Lower lobe of right lung (tissue), 2 donors: Measurements from ENCODE around the gene ZDHHC4. TPM values are rescaled to one million over a fixed set of nuclear protein-coding genes. Genes with fewer than 3 reads are reported as not detected.
"Not testable (repeated sequence)": the region's sequence is repeated elsewhere in the genome, so short reads cannot be mapped to it uniquely, and the experiment has no call there.

Source experiments
- ATAC-seq, 2 donors: fragments of 200-7000 bp; cut with Tn5 transposase; one replicate each; pipeline ENCODE4 v1.9.1; 2020 to 2022; ENCODE audit warnings: mild to moderate bottlenecking in 2 of 2, moderate library complexity in 2 of 2
- DNase-seq: peaks from one replicate; pipeline ENCODE4 v3.0.0-alpha.2; 2020
- H3K27ac ChIP-seq: fragments of 200-600 bp; one replicate; pipeline ENCODE4 v1.8.0; 2022
- H3K27me3 ChIP-seq: fragments of 200-600 bp; one replicate; pipeline ENCODE4 v1.8.0; 2022; ENCODE audit warnings: low read depth
- H3K36me3 ChIP-seq: fragments of 200-600 bp; one replicate; pipeline ENCODE4 v1.8.0; 2022; ENCODE audit warnings: mild to moderate bottlenecking
- H3K4me1 ChIP-seq: fragments of 200-600 bp; one replicate; pipeline ENCODE4 v1.8.0; 2022
- H3K4me3 ChIP-seq: fragments of 200-600 bp; one replicate; pipeline ENCODE4 v1.8.0; 2022; ENCODE audit warnings: mild to moderate bottlenecking
- H3K9me3 ChIP-seq: fragments of 200-600 bp; one replicate; pipeline ENCODE4 v1.8.0; 2022
- intact Hi-C: fragments of 100-400 bp; cut with DNase I; formaldehyde crosslinking; loops from one replicate; pipeline ENCODE4 v1.11.0; 2022
- total RNA-seq: library from RNA; stranded (reverse); fragmentation: NEBNext Ultra II Directional; extraction: Animal tissue kit (Norgen Biotek cat#: 25700); gene quantifications from one replicate; pipeline ENCODE4 v1.2.1, GENCODE V29; 2021
- TF ChIP-seq, protein P1 (sequence below): fragments of 200-600 bp; IDR thresholded peaks from one replicate; pipeline ENCODE4 v1.8.0; 2022; ENCODE audit warnings: antibody characterized with exemption, mild to moderate bottlenecking
- donor health status: DM: no; HTN: yes; CAD: no; lungs with severe emphysema.

The ZDHHC4 gene
- total RNA-seq, 1 donor from 2014 or later = 41.8 TPM

DNA sequence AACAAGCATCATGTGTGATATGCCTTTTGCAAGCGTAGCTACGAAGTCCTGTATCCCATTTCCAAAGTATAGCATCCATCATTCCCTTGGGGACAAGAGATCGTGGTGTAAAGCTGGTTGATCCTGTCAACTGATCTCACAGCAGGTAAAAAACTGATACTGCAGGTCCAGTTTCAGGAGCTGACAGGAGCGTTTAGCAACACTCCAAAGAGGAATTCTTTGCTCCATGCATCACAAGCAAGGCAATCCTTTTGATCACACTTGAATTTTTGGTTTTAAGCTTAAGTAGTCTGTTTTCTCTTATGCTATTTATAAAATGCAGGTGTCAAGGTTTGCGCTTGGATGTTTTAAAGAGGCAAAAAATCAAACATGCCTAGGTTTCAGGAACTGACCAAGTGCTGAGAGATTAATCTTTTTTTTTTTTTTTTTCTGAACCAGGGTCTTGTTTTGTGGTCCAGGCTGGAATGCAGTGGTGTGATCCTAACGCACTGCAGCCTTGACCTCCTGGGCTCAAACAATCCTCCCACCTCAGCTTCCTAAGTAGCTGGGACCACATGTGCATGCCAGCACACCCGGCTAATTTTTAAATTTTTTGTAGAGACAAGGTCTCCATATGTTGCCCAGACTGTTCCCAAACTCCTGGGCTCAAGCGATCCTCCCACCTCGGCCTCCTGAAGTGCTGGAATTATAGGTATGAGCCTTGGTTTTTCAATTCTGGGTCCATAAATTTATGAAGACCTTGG, 1.8 kb upstream of the ZDHHC4 start:
- Histone ChIP-seq H3K4me3 (no peak overlapping the region), H3K9me3 (no peaks in the 10 kb centered on the region), H3K36me3 (peaks cover 6% of the 10 kb centered on the region), H3K4me1 (peaks cover 8% of the 10 kb centered on the region), H3K27ac (no peak overlapping the region), H3K27me3 (peaks cover 4% of the 10 kb centered on the region)
- TF ChIP-seq, protein P1, sequence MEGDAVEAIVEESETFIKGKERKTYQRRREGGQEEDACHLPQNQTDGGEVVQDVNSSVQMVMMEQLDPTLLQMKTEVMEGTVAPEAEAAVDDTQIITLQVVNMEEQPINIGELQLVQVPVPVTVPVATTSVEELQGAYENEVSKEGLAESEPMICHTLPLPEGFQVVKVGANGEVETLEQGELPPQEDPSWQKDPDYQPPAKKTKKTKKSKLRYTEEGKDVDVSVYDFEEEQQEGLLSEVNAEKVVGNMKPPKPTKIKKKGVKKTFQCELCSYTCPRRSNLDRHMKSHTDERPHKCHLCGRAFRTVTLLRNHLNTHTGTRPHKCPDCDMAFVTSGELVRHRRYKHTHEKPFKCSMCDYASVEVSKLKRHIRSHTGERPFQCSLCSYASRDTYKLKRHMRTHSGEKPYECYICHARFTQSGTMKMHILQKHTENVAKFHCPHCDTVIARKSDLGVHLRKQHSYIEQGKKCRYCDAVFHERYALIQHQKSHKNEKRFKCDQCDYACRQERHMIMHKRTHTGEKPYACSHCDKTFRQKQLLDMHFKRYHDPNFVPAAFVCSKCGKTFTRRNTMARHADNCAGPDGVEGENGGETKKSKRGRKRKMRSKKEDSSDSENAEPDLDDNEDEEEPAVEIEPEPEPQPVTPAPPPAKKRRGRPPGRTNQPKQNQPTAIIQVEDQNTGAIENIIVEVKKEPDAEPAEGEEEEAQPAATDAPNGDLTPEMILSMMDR = no peak
- intact Hi-C loops = no loop called here
- DNase-seq = no peak
- no peak for ATAC-seq

DNA sequence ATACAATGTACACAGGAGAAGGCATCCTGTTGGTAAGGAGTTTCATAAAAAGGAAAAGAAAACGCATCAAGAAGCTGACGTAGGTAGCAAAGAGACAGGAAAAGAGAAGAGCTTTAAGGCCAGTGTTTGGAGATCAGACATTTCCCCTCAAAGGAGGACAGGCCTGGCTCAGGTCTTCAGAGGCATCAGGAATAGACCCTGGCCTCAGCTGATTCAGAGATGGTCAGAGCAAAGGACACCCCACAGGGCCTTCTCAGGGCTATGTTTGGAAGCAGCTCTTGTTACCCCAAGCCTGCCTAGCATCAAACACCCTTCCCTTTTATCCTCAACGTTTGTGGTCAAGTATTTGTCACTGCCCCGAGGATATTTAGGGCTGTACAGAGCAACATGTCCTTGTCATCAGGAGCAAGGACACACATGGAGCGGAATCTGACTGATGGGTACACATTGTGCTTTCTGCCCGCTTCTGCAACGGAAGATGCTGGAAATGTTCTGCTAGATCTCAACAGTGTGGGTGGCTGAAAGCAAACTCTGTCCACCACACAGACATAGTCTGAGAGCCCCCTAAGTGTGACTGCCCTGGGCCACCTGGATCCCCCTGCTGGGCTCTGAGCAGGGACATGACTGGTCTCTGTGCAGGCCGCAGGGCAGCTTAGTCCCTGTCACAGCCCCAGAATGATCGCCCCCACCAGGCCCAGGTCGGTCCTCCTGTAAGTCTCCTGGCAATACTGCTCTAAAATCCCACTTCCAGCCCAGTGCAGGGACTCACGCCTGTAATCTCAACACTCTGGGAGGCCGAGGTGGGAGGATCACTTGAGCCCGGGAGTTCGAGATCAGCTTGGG, 1.0 kb upstream of the ZDHHC4 start:
- H3K4me1 ChIP-seq = peaks cover 8% of the 10 kb centered on the region
- intact Hi-C loops = no loop called here
- H3K27me3 ChIP-seq = no peaks in the 10 kb centered on the region
- ATAC-seq (no peak), DNase-seq (no peak)
- no peaks in the 10 kb centered on the region for H3K9me3 ChIP-seq
- peaks cover 14% of the 10 kb centered on the region for H3K36me3 ChIP-seq
- TF ChIP-seq, protein P1 = no peak
- H3K27ac ChIP-seq = peak overlapping the region; percentile 93
- H3K4me3 ChIP-seq = peak overlapping the region; percentile 76

DNA sequence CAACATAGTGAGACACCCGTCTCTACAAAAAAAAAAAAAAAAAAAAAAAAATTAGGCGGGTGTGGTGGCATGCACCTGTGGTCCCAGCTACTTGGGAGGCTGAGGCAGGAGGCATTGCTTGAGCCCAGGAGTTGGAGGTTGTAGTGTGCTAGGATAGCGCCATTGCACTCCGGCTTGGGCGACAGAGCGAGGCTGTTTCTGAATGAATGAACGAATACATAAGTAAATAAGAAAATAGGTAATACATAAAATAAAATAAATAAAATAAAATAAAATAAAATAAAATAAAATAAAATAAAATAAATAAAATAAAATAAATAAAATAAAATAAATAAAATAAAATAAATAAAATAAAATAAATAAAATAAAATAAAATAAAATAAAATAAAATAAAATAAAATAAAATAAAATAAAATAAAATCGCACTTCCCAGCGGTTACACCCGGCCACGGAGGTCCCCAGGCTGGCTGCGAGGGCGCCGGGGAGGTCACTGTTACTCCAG, 336 bp upstream of the ZDHHC4 start:
- peaks cover 21% of the 10 kb centered on the region for H3K36me3 ChIP-seq
- intact Hi-C loops, DNase-seq, H3K27me3 ChIP-seq, ATAC-seq, H3K4me1 ChIP-seq, H3K9me3 ChIP-seq: not testable (repeated sequence)
- peak overlapping the region; percentile 76 for H3K4me3 ChIP-seq
- H3K27ac ChIP-seq = peak overlapping the region; percentile 93

DNA sequence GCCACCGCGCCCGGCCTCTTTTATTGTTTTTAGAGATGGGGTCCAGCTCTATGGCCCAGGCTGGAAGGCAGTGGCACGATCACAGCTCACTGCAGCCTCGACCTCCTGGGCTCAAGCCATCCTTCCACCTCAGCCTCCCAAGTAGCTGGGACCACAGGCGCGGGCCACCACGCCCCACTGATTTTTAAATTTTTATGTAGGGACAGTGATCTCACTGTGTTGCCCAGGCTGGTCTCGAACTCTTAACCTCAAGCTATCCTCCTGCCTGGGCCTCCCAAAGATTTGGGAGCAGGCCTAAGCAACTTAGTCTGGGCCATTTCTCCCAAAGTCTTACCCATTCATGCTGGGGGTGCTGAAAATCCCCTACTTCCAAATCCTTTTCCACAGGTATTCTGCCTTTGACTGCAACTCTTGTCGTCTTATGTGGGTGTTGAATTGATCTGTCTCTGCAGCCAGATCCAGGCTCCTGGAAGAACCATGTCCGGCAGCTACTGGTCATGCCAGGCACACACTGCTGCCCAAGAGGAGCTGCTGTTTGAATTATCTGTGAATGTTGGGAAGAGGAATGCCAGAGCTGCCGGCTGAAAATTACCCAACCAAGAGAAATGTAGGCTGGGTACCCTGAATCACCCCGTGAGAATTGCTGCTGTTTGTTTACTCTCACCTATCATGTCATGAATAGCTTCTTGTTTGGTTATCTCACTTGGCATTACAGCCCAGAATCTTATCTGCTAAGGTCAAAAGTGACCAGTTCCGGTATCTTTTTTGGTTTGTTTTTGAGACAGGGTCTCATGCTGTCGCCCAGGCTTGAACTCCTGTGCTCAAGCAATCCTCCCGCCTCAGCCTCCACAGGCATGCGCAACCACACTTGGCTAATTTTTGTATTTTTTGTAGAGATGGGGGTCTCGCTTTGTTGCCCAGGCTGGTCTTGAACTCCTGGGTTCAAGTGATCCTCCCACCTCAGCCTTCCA, 1.1 kb downstream of the ZDHHC4 start:
- Histone ChIP-seq H3K27me3 (no peaks in the 10 kb centered on the region), H3K4me3 (peak overlapping the region; percentile 76), H3K4me1 (peaks cover 8% of the 10 kb centered on the region), H3K27ac (peak overlapping the region; percentile 93), H3K9me3 (no peaks in the 10 kb centered on the region), H3K36me3 (peaks cover 36% of the 10 kb centered on the region)
- TF ChIP-seq, protein P1 = no peak
- ATAC-seq (no peak), DNase-seq (no peak)
- intact Hi-C loops = no loop called here

DNA sequence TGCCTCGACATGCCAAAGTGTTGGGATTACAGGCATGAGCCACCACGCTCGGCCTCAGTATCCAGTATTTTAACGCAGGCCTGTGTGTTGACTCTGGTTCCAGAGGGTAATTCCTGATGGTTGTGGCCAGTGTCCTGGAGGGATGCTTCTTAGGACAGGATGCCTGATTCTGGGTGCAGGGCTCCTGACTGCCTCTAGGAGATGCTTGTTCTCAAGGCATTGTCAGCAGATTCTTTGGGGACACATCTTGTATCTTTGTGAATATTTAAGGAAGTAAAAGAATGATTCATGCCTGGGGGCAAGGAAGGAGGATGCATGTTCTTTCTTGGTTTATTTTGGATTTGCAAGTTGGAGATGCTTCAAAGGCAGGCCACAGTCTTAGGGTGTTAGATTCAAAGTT, 2.2 kb downstream of the ZDHHC4 start:
- intact Hi-C loops = no loop called here
- peaks cover 8% of the 10 kb centered on the region for H3K4me1 ChIP-seq
- H3K4me3 ChIP-seq = no peak overlapping the region
- TF ChIP-seq, protein P1 = peak; percentile 11
- ATAC-seq (no peak), DNase-seq (no peak)
- H3K9me3 ChIP-seq = no peaks in the 10 kb centered on the region
- H3K27me3 ChIP-seq = no peaks in the 10 kb centered on the region
- H3K36me3 ChIP-seq = peaks cover 46% of the 10 kb centered on the region
- no peak overlapping the region for H3K27ac ChIP-seq

DNA sequence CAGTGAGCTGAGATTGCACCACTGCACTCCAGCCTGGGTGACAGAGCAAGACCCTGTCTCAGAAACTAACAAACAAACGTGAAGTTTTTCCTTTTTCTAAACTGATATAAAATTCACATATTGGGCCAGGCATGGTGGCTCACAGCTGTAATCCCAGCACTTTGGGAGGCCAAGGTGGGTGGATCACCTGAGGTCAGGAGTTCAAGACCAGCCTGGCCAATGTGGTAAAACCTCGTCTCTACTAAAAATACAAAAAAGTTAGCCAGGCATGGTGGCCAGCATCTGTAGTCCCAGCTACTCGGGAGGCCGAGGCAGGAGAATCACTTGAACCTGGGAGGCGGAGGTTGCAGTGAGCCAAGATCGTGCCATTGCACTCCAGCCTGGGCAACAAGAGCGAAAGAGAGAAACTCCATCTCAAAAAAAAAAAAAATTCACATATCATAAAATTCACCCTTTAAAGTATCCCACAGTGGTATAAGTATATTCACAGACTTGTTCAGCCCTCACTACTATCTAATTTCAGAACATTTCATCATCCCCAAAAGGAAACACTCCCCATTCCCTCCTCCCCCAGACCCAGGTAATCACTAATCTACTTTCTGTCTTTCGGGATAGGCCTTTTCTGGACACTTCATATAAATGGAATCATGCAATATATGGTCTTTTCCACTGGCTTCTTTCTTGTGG, 8.6 kb downstream of the ZDHHC4 start:
- intact Hi-C loops, ATAC-seq, H3K9me3 ChIP-seq, DNase-seq, H3K27ac ChIP-seq, H3K4me3 ChIP-seq, H3K4me1 ChIP-seq, H3K27me3 ChIP-seq: not testable (repeated sequence)
- H3K36me3 ChIP-seq = peaks cover 64% of the 10 kb centered on the region
